ENCODE measurements around the gene ZNF652.

GRCh38 chr17:49247944-49248343 is 114.1 kb downstream of the ZNF652 start:
- TF ChIP-seq CTCF (conservative IDR thresholded peaks at IDR 0.05 in 1 of 2, IDR thresholded peaks at IDR 0.05 in 1 of 2; ENCODE audit: low read depth in 1 of 2, low read length in 2 of 2) (no peak), EZH2 (IDR thresholded peaks at IDR 0.05; ENCODE audit: low read length, missing control alignments) (no peak)
